Adrenal gland (tissue), 5 donors: ENCODE results near the gene MICAL3.

Source experiments
- CTCF ChIP-seq, 6 experiments: fragments of 450-650 bp in 4 of 6; fragments of 200-600 bp in 2 of 6; sonication (generic) in 1 of 6; IDR thresholded peaks; 1 replicate in 5 of 6; 2 replicates in 1 of 6; pipeline versions ENCODE4 v1.5.1 to v1.8.0; 2016 to 2021; ENCODE audit warnings: antibody characterized with exemption in 6 of 6, mild to moderate bottlenecking in 2 of 6, moderate library complexity in 1 of 6
- POLR2A ChIP-seq, 2 donors: fragments of 450-650 bp; IDR thresholded peaks; one replicate each; pipeline ENCODE4 v1.6.1; 2017; ENCODE audit warnings: antibody characterized with exemption in 2 of 2, mild to moderate bottlenecking in 2 of 2, moderate library complexity in 1 of 2
- donor health status: DM: no; HTN: no; CAD: no.

- TF ChIP-seq CTCF (IDR thresholded peaks at IDR 0.05) (no peak), POLR2A (IDR thresholded peaks at IDR 0.05) (no peak)
These were observed 235.6 kb downstream of the MICAL3 start for GRCh38 chr22:17788528-17789378.
